WERI-Rb-1 (cell line): ENCODE data around the gene SAMSN1.

ENCODE experiments used
- DNase-seq: peaks from one replicate; pipeline ENCODE4 v3.0.0-alpha.2; 2020
- H3K27ac ChIP-seq: fragments of 250-450 bp; sonication (Bioruptor Pico); 2 replicates; pipeline ENCODE4 v1.5.1; 2020; ENCODE audit warnings: mild to moderate bottlenecking, moderate library complexity
- H3K27me3 ChIP-seq: fragments of 250-450 bp; sonication (Bioruptor Pico); 2 replicates; pipeline ENCODE4 v1.5.1; 2021; ENCODE audit warnings: mild to moderate bottlenecking, low read depth, moderate library complexity; ENCODE audit not compliant: insufficient read depth, severe bottlenecking
- H3K36me3 ChIP-seq: fragments of 250-450 bp; sonication (Bioruptor Pico); 2 replicates; pipeline ENCODE4 v1.5.1; 2020; ENCODE audit warnings: mild to moderate bottlenecking, moderate library complexity
- H3K4me3 ChIP-seq: 2 replicates; pipeline ENCODE4 v1.5.1; 2011; ENCODE audit warnings: low read depth, mild to moderate bottlenecking, control low read depth, low read length
- H3K9me3 ChIP-seq: fragments of 250-450 bp; sonication (Bioruptor Pico); 2 replicates; pipeline ENCODE4 v1.5.1; 2021; ENCODE audit warnings: mild to moderate bottlenecking, moderate library complexity; ENCODE audit not compliant: severe bottlenecking
- CTCF ChIP-seq: IDR thresholded peaks from 2 replicates; pipeline ENCODE4 v1.5.1; 2011; ENCODE audit warnings: low read depth, mild to moderate bottlenecking, control low read depth, inconsistent platforms, low read length

The SAMSN1 gene

GRCh38 chr21:14493731-14494130 is 52.4 kb downstream of the SAMSN1 start:
- TF ChIP-seq CTCF, result no peak
- Histone ChIP-seq H3K4me3 (no peak overlapping the region), H3K9me3 (no peaks in the 10 kb centered on the region), H3K27ac (no peak overlapping the region), H3K36me3 (no peaks in the 10 kb centered on the region), H3K27me3 (no peaks in the 10 kb centered on the region)
- DNase-seq, result no peak

GRCh38 chr21:14492931-14493330 is 53.2 kb downstream of the SAMSN1 start:
- TF ChIP-seq CTCF, result no peak
- H3K9me3 ChIP-seq, result no peaks in the 10 kb centered on the region
- no peak overlapping the region for H3K4me3 ChIP-seq
- no peaks in the 10 kb centered on the region for H3K36me3 ChIP-seq
- H3K27ac ChIP-seq, result no peak overlapping the region
- no peak for DNase-seq
- H3K27me3 ChIP-seq, result no peaks in the 10 kb centered on the region

- TF ChIP-seq CTCF, result no peak
- Histone ChIP-seq H3K27ac (no peak overlapping the region), H3K9me3 (no peaks in the 10 kb centered on the region), H3K27me3 (no peaks in the 10 kb centered on the region), H3K4me3 (no peak overlapping the region), H3K36me3 (no peaks in the 10 kb centered on the region)
- DNase-seq, result no peak
Measured at GRCh38 chr21:14491269-14491681, 54.8 kb downstream of the SAMSN1 start.

- H3K9me3 ChIP-seq, result no peaks in the 10 kb centered on the region
- no peaks in the 10 kb centered on the region for H3K36me3 ChIP-seq
- no peak for TF ChIP-seq CTCF
- no peak overlapping the region for H3K27ac ChIP-seq
- DNase-seq, result no peak
- no peaks in the 10 kb centered on the region for H3K27me3 ChIP-seq
- H3K4me3 ChIP-seq, result no peak overlapping the region
Measured at GRCh38 chr21:14488672-14489204, 57.4 kb downstream of the SAMSN1 start.

GRCh38 chr21:14487490-14488432 is 58.4 kb downstream of the SAMSN1 start:
- no peak for TF ChIP-seq CTCF
- Histone ChIP-seq H3K27me3 (no peaks in the 10 kb centered on the region), H3K4me3 (no peak overlapping the region), H3K36me3 (no peaks in the 10 kb centered on the region), H3K9me3 (no peaks in the 10 kb centered on the region), H3K27ac (no peak overlapping the region)
- DNase-seq, result no peak
